Measurements from ENCODE around the gene RAB44. TPM values are rescaled to one million over a fixed set of nuclear protein-coding genes. Genes with fewer than 3 reads are reported as not detected.

The RAB44 gene
- total and polyA plus RNA-seq, 2 of the 4 experiments (the other 2 are of a cell fraction) = 0.03 TPM; not detected in 1

GRCh38 chr6:36692220-36692619, 5.4 kb upstream of the RAB44 start:
- no TSS peak for BruUV-seq (replicated peaks)
- Histone ChIP-seq H4K20me1 (ENCODE audit: insufficient read depth, low read length) (peaks cover 28% of the 10 kb centered on the region), H3K14ac (replicated peaks; ENCODE audit: low read depth, low read length) (no peak overlapping the region), H3K4me2 (ENCODE audit: low read depth, low read length) (no peak overlapping the region), H3K9ac (ENCODE audit: low read depth, low read length) (no peak overlapping the region), H3K27ac (ENCODE audit: insufficient read depth, low read length) (no peak overlapping the region), H2AFZ (replicated peaks; ENCODE audit: low read length, poor library complexity) (no peak overlapping the region), H3K9me1 (ENCODE audit: insufficient read depth, low read length) (no peaks in the 10 kb centered on the region), H3K56ac (ENCODE audit: extremely low read depth, insufficient read depth, low read length) (no peak overlapping the region), H3K4me3 (ENCODE audit: insufficient read depth, low read depth, low read length) (no peak overlapping the region), H4K91ac (ENCODE audit: insufficient read depth, low read depth, low read length) (no peak overlapping the region), H3K27me3 (ENCODE audit: control insufficient read depth, insufficient read depth, low read length) (peaks cover under 1% of the 10 kb centered on the region), H3K36me3 (ENCODE audit: control insufficient read depth, insufficient read depth, low read length) (peaks cover 4% of the 10 kb centered on the region; the same call in 1 of the 2 replicates), H3K4me1 (ENCODE audit: control insufficient read depth, insufficient read depth, low read length) (no peaks in the 10 kb centered on the region), H2AK9ac (replicated peaks; ENCODE audit: low read depth, low read length, poor library complexity) (no peak overlapping the region), H3K23ac (ENCODE audit: low read depth, low read length) (no peak overlapping the region), H4K8ac (ENCODE audit: low read depth in 2 of 2, low read length in 2 of 2) (no peak overlapping the region), H3K18ac (ENCODE audit: low read depth, low read length) (no peak overlapping the region), H2BK5ac (ENCODE audit: low read depth, low read length, poor library complexity, severe bottlenecking) (no peak overlapping the region), H3K4ac (ENCODE audit: low read depth, low read length) (no peak overlapping the region), H3K79me1 (ENCODE audit: low read depth in 1 of 2, low read length in 2 of 2) (no peaks in the 10 kb centered on the region), H3K9me3 (ENCODE audit: control insufficient read depth, insufficient read depth, low read length) (peaks cover 1% of the 10 kb centered on the region), H2BK120ac (ENCODE audit: low read depth, low read length) (no peak overlapping the region), H2AK5ac (ENCODE audit: low read depth, low read length) (no peak overlapping the region), H2BK20ac (ENCODE audit: low read depth, low read length) (no peak overlapping the region), H4K5ac (ENCODE audit: low read depth, low read length) (no peak overlapping the region), H2BK15ac (ENCODE audit: low read depth, low read length) (no peak overlapping the region)
- POLR2A ChIA-PET (ENCODE audit: unreplicated experiment) = no interaction called here
- intact Hi-C loops (cut with micrococcal nuclease) (no loop called here), in situ Hi-C loops (cut with MboI; ENCODE audit: low sequenced_read_pairs) (no loop called here), dilution Hi-C loops (cut with HindIII; ENCODE audit: low sequenced_read_pairs, unreplicated experiment) (no loop called here)
- DNase-seq (no peak), ATAC-seq (ENCODE audit: low read depth) (no peak)
- CTCF ChIA-PET = interaction anchor here (1.2 kb wide), 1 partner anchor 77 kb away, joined by 5 read pairs; no protein-coding TSS in a partner anchor
- no peak for TF ChIP-seq FOS (IDR thresholded peaks at IDR 0.05; ENCODE audit: low read depth, low read length)
- TF ChIP-seq ELK1 (IDR thresholded peaks at IDR 0.05; ENCODE audit: borderline replicate concordance, low read depth, low read length) = no peak
- TF ChIP-seq MAZ (IDR thresholded peaks at IDR 0.05; ENCODE audit: borderline replicate concordance, low read depth, low read length) = no peak
- no peak for TF ChIP-seq POLR2A (IDR thresholded peaks at IDR 0.05; ENCODE audit: low read depth, low read length)
- TF ChIP-seq RCOR1 (IDR thresholded peaks at IDR 0.05; ENCODE audit: insufficient replicate concordance, low read length) = no peak
- TF ChIP-seq MXI1 (IDR thresholded peaks at IDR 0.05; ENCODE audit: borderline replicate concordance, low read depth, low read length) = no peak
- no peak for TF ChIP-seq NFE2L2 (IDR thresholded peaks at IDR 0.05; ENCODE audit: low read depth, low read length)
- no peak for TF ChIP-seq USF2 (IDR thresholded peaks at IDR 0.05; ENCODE audit: low read depth, low read length)
- TF ChIP-seq CTCF (conservative IDR thresholded peaks at IDR 0.05; ENCODE audit: low read depth, low read length) = no peak
- TF ChIP-seq RFX5 (IDR thresholded peaks at IDR 0.05; ENCODE audit: low read depth, low read length) = no peak
- TF ChIP-seq RAD21 (IDR thresholded peaks at IDR 0.05; ENCODE audit: low read length) = no peak
- no peak for TF ChIP-seq CHD1 (IDR thresholded peaks at IDR 0.05; ENCODE audit: low read depth, low read length)
- TF ChIP-seq SMC3 (IDR thresholded peaks at IDR 0.05; ENCODE audit: low read depth, low read length) = no peak
- no peak for TF ChIP-seq MAFK (IDR thresholded peaks at IDR 0.05; ENCODE audit: low read depth, low read length)
- WGBS, 2 experiments (ENCODE audit: extremely low coverage in 2 of 2, insufficient read length in 1 of 2) = no CpG with 5 or more reads among the region's 3 CpGs

Measured in IMR-90 (cell line).